GM18526 (cell line): ENCODE data around the gene DUSP28.

Experiments
- POLR2A ChIP-seq: IDR thresholded peaks from 3 replicates; pipeline ENCODE4 v1.6.1; 2011; ENCODE audit not compliant: insufficient read length; ENCODE audit errors: extremely low read depth

DUSP28 gene

GRCh38 chr2:240595381-240596079 lies 35.4 kb downstream of the DUSP28 start:
- TF ChIP-seq POLR2A, result no peak

- TF ChIP-seq POLR2A, result no peak
These were observed 35.9 kb downstream of the DUSP28 start for GRCh38 chr2:240596080-240596460.

GRCh38 chr2:240596491-240596931 lies 36.4 kb downstream of the DUSP28 start:
- TF ChIP-seq POLR2A, result no peak

GRCh38 chr2:240597054-240597418 lies 36.9 kb downstream of the DUSP28 start:
- TF ChIP-seq POLR2A, result no peak

- TF ChIP-seq POLR2A, result no peak
These were observed 37.4 kb downstream of the DUSP28 start for GRCh38 chr2:240597419-240598181.

- no peak for TF ChIP-seq POLR2A
These were observed 38.3 kb downstream of the DUSP28 start for GRCh38 chr2:240598311-240598911.

GRCh38 chr2:240599141-240599583 lies 39.0 kb downstream of the DUSP28 start:
- no peak for TF ChIP-seq POLR2A

GRCh38 chr2:240600451-240600961 lies 40.3 kb downstream of the DUSP28 start:
- no peak for TF ChIP-seq POLR2A

GRCh38 chr2:240601061-240601830 lies 41.1 kb downstream of the DUSP28 start:
- no peak for TF ChIP-seq POLR2A

- TF ChIP-seq POLR2A, result no peak
These were observed 41.6 kb downstream of the DUSP28 start for GRCh38 chr2:240601831-240602160.

- no peak for TF ChIP-seq POLR2A
These were observed 42.3 kb downstream of the DUSP28 start for GRCh38 chr2:240602266-240603050.

GRCh38 chr2:240603081-240603835 lies 43.1 kb downstream of the DUSP28 start:
- TF ChIP-seq POLR2A, result no peak

GRCh38 chr2:240603846-240604245 lies 43.7 kb downstream of the DUSP28 start:
- TF ChIP-seq POLR2A, result no peak
